Erythroblast (primary cell): ENCODE data around the gene RTL5.

Experiments used
- DNase-seq, 2 experiments: peaks; one replicate each; lab custom pipeline; 2025; lab: John Stamatoyannopoulos, UW
- GATA1 ChIP-seq: IDR thresholded peaks from 2 replicates; pipeline ENCODE4 v1.6.1; 2011; ENCODE audit warnings: low read depth, mild to moderate bottlenecking, control low read depth, low read length, moderate library complexity
- POLR2A ChIP-seq: IDR thresholded peaks from 2 replicates; pipeline ENCODE4 v1.6.1; 2011; ENCODE audit warnings: mild to moderate bottlenecking, low read length

The RTL5 gene

GRCh38 chrX:72110051-72110875, 21.5 kb downstream of the RTL5 start:
- no peak for DNase-seq
- TF ChIP-seq POLR2A (no peak), GATA1 (no peak)

GRCh38 chrX:72108666-72109065, 23.0 kb downstream of the RTL5 start:
- no peak for DNase-seq
- TF ChIP-seq POLR2A (no peak), GATA1 (no peak)

- DNase-seq: no peak
- TF ChIP-seq POLR2A: no peak
- no peak for TF ChIP-seq GATA1
Measured at GRCh38 chrX:72107841-72108595, 23.7 kb downstream of the RTL5 start.

GRCh38 chrX:72107320-72107719, 24.4 kb downstream of the RTL5 start:
- TF ChIP-seq POLR2A (no peak), GATA1 (no peak)
- peak; percentile 4 to 12 for DNase-seq

- TF ChIP-seq POLR2A (no peak), GATA1 (no peak)
- DNase-seq: no peak
Measured at GRCh38 chrX:72105436-72105835, 26.3 kb downstream of the RTL5 start.

GRCh38 chrX:72102760-72103159, 29.0 kb downstream of the RTL5 start:
- no peak for TF ChIP-seq GATA1
- TF ChIP-seq POLR2A: no peak
- DNase-seq: no peak

GRCh38 chrX:72102126-72102525, 29.6 kb downstream of the RTL5 start:
- DNase-seq: no peak
- TF ChIP-seq GATA1 (no peak), POLR2A (no peak)

GRCh38 chrX:72101597-72102037, 30.1 kb downstream of the RTL5 start:
- peak; percentile 10 to 17 for DNase-seq
- TF ChIP-seq POLR2A (no peak), GATA1 (no peak)

- no peak for TF ChIP-seq GATA1
- TF ChIP-seq POLR2A: no peak
- DNase-seq: peak; percentile 57 to 63
Measured at GRCh38 chrX:72100824-72101351, 30.8 kb downstream of the RTL5 start.

GRCh38 chrX:72100051-72100755, 31.5 kb downstream of the RTL5 start:
- no peak for TF ChIP-seq GATA1
- DNase-seq: peak in 1 of 2 experiments; percentile 11

GRCh38 chrX:72097098-72097497, 34.6 kb downstream of the RTL5 start:
- TF ChIP-seq GATA1: no peak
- no peak for TF ChIP-seq POLR2A
- DNase-seq: no peak

GRCh38 chrX:72095370-72095769, 36.3 kb downstream of the RTL5 start:
- no peak for TF ChIP-seq GATA1
- no peak for TF ChIP-seq POLR2A
- no peak for DNase-seq

- no peak for TF ChIP-seq GATA1
- TF ChIP-seq POLR2A: no peak
- DNase-seq: peak; percentile 84 to 95
Measured at GRCh38 chrX:72094894-72095293, 36.8 kb downstream of the RTL5 start.
